NCI-H1436 (cell line): ENCODE results near the gene CPLX3.

ENCODE experiments used
- DNase-seq: peaks from one replicate; lab custom pipeline; 2025; lab: John Stamatoyannopoulos, UW

Gene CPLX3

DNA sequence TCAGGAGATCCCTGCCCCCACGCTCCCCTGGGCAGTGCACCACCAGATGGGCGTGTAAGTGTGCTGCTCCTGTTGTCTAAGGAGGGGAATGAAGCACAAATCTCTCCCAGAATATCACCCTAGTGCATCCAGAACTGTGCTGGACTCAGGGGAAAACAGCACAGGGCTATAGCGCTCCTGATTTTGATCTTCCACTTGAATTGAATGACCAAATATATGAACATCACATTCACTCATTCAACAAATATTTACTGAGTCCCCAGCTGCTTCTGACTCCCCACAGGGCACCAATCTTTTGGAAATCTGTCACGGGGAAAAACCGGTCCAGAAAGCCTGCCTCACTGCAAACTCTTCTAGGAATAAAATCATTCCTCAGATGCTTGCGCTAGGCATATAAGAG is 2.4 kb downstream of the CPLX3 start:
- DNase-seq, result no peak

DNA sequence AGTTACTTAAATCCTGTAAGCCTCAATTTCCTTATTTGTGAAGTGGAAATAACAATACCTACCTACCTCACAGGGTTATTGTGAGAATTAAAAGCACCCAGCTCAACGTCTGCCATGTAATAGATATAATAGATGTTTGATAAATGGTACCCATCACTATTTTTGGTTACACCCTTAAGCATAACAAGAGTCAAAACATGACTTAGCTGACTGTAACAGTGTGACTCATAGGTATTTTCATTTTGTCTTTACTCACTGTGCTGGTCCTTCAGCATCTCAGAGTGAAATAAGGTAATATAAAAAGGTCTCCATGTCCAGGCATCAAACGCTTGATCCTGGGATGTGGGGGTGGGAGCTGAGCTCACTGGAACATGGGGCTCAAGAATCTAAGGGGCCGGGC is 3.1 kb downstream of the CPLX3 start:
- no peak for DNase-seq

DNA sequence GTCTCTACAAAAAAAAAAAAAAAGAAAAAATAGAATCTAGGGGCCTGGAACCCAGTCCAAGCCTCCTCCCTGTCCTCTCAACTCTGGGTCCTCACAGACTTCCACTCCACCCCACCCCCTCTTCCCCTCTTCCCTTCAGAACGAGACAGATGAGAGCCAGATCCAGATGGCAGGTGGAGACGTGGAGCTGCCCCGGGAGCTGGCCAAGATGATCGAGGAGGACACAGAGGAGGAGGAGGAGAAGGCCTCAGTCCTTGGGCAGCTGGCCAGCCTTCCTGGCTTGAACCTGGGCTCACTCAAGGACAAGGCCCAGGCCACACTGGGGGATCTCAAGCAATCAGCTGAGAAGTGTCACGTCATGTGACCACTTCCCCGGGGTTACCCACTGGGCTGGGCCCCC is 3.6 kb downstream of the CPLX3 start:
- no peak for DNase-seq

DNA sequence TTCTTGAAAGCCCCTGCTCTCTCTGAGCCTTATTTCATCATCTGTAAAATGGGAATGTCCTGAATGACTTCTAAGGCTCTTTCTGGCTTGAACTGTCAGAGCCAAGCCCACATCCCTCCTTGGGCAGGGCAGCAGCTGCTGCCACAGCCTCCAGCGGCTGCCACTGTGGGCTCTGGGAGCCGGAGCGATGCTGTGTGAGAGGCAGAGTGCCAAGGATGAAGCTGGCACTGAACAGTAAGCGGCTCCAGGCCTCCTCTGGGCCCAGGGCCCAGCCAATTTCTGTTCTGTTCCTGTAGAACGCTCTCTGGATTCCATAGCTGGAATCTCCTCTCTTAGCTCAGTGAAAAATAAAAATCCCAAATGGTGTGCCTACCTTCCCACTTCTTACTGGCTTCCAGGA is 4.4 kb downstream of the CPLX3 start:
- DNase-seq, result no peak

DNA sequence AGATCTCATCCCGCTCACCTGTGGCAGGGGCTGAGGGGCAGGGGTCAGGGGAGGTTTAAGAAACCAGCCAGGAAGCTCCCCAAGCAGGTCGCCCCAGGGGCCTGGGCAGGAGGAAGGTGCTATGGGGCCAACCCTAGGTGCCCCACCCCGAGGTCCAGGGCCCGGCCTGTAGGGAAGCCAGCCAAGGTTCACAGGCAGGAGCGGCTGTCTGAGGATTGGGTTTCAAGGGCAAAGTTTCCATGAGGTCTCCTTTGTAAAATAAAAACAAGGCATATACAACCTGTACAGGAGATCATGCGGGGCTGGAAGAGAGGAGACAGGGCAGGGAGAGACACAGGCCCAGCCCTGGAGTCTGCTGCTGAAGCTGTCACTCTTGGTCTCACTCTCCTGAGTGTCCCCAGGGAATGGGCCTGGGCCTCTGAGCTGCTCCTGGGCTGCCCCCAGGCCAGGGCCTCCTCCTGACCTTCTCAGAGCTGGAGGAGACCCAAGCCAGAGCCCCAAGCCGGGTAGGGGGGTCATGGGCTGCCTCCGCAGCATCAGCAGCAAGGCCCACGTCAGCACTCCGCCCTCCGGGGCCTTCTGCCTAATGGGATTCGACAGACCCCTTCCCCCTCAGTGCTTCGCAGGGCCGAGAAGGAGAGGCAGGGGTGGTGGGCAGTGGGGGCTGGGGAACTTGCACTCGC is 5.5 kb downstream of the CPLX3 start:
- DNase-seq, result no peak

DNA sequence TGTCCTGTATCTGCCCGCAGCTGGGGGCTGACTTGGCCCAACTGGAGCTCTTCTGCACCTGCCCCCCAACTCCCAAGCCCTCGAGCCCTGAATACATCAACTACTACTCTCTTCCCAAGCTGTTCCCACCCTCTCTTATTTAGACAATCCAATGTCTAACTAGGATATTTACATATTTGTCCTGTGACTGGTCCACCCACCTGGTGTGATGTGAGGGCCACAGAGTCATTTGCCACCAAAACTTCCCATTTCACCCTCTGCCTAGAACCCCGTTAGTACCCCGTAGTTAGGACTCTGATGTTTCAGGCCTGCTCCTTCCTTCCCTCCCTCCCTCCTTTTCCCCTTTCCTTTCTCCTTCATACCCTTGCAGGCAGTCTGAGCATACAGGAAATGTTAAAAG is 6.4 kb downstream of the CPLX3 start:
- DNase-seq, result no peak

DNA sequence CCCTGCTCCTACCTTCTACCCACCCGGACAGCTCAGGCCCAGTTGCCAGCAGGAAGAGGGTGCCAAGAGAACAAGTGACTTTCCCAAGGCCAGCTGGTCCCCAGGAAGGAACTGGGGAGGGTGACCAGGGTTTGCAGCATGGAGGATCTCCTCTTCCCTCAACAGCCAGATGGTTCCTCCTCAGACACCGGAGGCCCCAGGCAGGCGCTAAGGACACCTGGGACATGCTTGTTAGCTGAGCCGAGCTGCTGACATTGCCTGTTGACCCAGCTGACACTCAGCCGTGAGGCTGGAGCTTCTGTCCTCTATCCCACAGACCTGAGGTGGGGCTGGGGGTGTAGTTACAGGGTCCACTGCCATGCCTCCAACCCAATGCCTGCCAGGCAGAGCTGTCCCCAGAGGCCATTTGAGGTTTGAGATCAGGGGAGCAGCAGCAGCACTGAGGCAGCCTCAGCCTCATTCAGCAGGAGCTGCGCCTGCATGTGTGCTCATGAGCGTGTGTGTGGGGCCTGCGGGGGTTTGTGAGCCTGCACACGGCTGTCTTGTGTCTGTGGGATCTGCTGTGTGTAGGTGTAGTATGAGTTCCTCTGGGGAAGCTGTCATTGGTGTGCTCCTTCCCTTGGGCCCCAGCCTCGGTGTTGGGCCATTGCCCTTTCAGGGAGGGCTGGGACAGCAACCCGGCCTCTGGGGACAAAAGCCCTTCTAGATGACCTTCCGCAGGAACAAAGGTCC is 7.1 kb downstream of the CPLX3 start:
- DNase-seq, result no peak

DNA sequence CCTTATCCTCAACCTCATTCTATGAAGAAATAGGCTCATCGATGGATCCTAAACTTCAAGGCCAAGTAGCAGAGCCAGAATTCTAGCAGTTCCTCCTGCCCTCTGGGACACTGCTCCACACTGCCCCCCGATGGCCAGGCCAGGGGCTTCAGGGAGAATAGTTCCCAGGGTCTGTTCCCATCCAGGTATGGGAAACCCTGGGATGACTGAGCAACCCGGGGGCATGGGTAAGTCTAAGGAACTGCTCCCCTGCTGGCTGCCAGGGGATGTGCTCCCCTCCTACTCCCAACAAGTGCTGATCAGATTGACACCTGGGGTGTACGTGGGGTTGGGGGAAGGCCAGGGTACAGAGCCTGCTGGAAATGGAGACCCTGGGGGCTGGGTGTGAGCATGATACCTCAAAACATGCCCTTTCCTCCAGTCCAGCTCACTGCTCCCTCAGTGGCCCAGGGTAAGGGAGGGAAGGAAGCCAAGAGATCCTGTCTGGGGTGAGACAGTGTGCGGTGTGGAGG is 8.9 kb downstream of the CPLX3 start:
- no peak for DNase-seq

DNA sequence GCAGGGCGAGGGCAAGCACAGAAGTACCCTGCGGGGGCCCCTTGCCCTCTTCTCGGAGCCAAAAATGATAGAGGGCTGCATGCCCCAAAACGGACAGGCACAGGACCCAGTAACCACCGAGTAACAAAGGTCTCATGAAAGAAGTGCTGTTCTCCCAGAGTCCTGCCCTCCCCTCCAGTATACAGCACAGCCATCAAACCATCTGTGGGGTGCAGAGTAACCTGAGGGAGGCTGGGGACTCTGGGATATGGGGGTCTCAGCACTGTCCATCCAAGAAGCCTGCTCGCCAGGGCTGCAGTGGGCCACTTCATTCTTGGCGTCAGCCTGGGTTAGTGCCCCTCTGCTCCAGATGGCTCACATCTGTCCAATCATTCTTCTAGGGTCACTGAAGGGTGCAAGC is 10.4 kb downstream of the CPLX3 start:
- DNase-seq, result no peak

DNA sequence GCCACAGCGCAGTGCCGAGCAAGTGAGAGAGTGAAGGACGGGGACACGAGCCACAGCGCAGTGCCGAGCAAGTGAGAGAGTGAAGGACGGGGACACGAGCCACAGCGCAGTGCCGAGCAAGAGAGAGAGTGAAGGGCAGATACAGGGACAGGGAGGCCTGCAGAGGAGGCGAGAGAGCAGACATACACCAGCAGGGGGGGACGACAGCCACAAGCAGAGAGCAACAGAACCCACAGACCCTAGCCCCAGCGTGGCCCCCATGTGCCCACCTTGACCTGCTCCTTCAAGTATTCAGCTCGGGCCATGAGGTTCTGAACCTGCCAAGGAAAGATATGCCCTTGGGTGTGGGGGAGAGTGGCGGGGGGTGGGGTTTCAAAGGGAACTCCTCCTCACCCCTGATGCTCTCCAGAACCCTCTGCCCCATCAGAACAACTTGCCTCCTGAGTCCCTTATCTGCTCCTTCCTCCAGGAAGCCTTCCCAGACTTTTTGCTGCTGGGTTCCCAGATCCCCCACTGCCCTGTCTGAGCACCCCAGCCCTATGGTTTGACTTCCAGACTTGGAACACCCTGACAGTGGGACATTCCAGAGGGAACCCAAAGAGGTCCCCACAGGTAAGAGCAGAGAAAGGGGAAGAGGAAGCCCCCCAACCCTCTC is 11.2 kb downstream of the CPLX3 start:
- no peak for DNase-seq

DNA sequence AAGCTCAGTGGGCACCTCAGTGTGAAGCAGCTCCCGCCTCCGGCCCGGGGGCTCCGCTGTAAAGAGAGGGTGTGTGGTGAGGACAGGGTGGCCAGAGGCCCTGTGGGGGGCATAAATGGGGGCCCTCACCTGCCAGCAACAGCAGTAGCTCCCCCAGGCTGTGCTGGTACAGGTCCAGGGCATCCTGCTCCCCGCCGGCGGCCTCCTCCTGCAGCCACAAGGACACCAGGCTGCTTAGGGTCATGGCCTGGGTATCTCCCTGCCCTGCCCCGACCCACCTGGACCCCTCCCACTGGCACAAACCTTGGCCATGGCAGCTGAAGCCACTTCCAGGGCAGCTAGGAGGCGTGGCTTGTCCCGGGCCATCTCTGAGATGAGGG is 11.7 kb downstream of the CPLX3 start:
- no peak for DNase-seq

DNA sequence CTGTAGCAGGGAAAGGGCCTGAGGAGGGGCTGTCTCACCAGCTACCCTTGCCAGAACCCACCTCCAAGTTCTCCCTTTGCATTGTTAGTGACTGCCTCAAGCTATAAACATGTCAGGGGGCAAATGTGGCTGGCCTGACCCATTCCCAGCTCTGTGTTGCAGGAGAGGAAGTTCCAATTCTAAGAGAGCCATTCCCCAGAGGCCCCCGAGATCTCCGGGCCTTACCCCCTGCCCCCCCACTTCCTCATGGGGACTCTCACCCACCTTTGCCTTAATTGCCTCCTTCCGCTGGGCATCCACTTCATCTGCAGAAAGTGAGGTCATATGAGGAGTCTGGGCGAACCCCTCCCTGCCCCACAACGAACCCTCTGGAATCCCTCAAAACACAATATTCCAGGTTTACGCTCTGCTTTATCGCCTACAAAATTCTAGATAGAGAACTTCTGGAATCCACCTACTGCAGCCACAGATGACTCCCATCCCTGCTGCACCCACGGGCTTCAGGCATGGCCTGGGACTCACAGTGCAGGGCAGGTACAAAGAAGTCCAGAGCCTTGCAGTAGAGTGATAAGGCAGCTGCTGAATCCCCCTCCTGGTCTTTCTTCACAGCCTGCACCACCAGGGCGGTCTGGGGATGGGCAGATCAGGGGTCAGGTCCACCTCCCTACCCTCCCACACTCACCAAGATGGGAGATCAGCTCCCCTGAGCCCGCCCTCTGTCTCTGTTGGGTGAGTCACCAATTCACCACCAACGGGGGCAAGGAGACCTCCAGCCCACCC is 12.5 kb downstream of the CPLX3 start:
- no peak for DNase-seq

DNA sequence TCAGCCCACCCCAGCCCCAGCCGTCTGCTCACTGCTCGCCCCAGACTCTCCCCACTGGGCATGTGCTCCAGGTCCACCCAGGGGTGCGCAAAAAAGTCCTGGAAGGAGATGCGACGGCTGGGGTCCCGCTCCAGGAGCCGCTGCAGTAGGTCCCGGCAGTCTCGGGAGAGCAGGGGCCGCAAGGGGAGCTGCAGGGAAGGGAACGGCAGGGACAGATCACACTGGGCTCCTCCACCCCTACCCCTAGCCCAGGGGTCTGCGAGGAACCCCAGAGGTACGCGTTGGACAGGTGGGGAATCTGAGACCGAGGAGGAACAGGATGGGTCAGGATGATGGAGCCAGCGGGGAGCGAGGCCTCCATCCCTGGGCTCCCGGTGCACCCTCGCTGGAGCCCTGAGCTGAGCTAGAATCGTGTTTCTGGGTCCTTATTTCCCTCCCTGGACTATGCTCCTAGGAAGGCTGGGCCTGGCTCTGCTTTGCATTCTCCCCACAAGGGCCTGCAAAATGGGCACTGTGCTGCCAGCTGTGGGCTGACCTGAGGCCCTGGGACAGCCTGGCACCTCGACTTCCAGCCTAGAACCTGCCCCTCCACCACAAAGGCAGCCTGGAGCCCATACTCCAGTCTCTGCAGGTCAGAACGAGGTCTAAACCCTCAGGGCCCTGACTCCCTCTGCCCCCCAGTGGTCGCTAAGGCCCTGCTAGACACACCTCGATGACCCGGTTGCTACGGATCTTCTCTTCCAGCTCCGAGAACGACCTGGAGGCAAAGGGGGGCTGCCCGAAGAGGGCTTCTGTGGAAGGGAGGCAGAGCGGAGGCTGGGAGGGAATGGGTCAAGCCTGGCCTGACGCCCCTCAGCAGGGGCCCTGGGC is 13.3 kb downstream of the CPLX3 start:
- DNase-seq, result no peak

DNA sequence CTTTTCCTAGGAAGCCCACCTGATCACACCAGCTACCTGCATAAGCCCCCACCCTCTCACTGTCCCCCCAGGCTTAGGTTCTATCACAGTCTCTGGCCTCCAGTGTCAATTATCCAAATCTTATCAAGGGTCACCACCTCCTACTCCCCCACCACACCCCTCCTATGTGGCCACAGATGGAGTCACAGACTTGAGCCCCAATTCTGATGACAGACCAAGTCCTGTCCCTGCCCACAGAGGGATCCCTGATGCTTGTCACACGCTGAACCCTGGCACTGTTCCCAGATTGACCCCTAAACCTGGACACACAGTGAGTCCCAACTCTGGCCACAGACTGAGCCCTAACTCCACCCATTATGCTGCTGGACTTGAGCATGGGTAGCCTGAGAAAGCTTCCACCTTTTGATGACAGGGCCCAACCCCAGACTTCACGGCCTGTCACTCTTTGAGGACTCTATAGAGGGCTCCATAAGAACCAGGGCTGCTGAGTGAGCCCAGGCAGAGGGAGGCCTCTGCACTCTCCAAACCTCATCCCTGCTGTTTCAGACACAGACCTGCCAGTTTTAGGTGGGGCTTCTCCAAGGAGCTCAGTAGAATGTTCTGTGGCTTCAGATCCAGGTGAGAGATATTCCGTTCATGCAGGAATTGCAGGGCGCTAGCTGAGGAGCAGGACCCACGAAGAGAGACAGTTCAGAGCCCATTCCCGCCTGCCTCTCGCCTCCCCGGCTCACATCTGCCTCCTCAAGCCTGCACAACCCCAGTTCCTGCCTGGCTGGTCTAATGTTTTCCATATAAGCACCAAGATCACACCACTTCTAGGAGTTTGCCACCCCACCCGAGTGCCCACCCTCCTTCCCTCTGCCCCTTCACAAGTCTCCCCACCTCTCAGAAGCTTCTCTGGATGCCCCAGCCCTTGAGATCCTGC is 14.7 kb downstream of the CPLX3 start:
- no peak for DNase-seq

DNA sequence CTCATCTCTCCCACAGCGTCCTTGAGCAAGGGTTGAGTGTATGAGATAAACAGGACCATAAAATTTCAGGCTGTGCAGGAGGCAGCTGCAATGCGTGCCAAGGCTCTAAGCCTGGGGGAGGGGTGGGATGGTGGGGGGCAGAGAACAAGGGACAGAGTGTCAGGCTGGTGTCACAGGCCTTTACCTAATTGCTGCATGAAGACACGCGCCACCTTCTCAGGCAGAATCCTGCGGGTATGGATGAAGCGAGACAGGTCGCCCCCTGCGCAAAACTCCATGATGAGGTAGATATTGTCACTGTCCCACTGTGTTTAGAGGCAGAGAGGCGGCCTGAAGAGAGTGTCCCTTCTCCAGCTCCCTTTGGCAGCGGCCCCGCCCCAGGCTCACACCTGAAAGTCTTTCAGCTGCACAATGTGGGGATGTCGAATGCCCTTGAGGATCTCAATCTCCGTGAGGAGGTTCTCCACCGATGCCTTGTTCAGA is 15.5 kb downstream of the CPLX3 start:
- no peak for DNase-seq

DNA sequence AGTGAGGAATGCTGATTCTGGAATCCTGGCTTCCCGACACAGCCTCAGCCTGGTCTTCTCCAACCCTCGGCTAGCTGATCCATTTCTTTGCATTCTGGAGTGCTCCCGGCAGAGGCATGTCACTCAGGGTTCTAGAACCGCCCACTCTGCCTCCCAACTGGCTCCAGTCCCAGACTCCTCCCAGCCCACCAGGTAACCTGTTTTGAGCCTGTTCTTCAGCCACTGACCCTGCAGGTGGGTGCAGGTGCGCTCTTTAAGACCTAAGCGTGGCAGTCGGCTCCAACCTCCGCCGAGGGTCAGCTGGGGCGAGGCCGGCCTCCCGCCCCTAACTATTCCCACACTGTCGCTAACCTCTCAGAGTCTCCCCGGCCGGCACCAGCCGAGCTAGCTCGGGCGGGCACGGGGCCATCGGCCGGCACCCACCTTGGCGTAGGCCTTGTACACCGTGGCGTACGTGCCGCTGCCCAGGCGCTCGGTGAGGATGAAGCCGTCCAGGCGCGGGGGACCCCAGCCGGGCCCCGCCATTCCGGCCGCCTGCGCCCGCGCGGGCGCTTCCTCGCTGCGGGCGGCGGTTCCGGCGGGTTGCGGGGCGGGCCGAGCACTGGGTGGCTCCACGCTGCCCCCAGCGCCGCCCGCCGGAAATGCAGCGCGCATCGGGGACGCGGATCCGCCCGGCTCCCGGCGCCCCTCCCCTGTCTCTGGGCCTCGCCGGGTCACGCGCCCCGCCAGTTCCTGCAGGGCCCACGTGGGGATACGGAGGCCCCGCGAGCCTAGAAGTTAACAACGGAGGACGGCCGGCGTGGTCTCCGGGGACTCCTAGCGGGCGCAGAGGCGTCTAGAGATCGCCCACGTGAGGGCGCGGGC is 16.4 kb downstream of the CPLX3 start, which contains the start of gene ULK3:
Gene ULK3, minus strand, starts transcription at position 576 of the 864 bp plus-strand sequence. Its CDS starts 51 bp downstream, at position 525.
- peak; percentile 92 for DNase-seq

DNA sequence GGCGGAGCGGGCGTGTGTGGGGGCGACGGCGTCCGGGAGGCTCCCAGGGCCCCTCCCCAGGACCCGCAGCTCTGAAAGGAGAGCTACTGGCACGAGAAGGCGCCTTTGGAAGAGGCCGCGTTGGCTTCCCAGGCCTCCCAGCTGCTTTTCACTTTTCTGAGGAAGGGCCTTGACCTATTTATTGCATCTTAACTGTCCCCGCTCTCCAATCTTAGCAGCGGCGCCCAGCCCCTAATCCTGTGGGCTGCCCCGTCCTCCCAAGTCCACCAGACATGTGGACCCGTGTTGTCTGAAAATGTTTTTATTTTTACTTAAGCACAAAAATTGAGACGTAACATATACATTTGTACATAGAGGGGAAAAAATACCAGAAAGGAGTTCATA is 17.0 kb downstream of the CPLX3 start:
- no peak for DNase-seq

DNA sequence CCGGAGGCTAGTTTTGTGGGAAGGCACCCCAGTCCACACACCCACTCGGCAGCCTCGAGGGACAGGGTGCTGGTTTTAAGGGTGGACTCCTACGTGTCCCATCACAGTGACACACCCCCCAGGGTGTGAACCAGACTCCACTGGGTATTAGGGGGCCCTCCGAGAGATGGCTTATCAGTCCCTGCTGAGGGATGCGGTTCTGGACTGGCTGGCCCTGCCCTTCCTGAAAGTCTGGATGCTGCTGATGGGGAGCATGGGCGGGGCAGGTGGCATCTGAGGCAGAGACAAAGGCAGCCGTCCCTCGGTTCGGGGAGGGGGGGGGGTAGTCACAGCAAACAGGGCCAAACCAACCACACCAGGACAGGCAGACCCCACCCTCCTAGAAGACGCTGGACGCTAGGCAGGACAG is 17.5 kb downstream of the CPLX3 start:
- DNase-seq, result no peak
